HG03060 (cell line): ENCODE results near the gene ZNF521.
"Not testable (repeated sequence)": the region's sequence is repeated elsewhere in the genome, so short reads cannot be mapped to it uniquely, and the experiment has no call there.

Experiments used
- ATAC-seq: cut with Tn5 transposase; IDR thresholded peaks from one replicate; pipeline ENCODE4 v1.9.1; 2021; ENCODE audit warnings: low read depth, moderate number of reproducible peaks; ENCODE audit not compliant: unreplicated experiment

Gene ZNF521

GRCh38 chr18:25295624-25296138, 56.3 kb downstream of the ZNF521 start:
- no peak for ATAC-seq

- no peak for ATAC-seq
Measured at GRCh38 chr18:25291150-25291549, 60.8 kb downstream of the ZNF521 start.

GRCh38 chr18:25289001-25289631, 62.9 kb downstream of the ZNF521 start:
- ATAC-seq: no peak

- ATAC-seq: no peak
Measured at GRCh38 chr18:25288340-25288938, 63.5 kb downstream of the ZNF521 start.

- no peak for ATAC-seq
Measured at GRCh38 chr18:25287106-25287505, 64.9 kb downstream of the ZNF521 start.

GRCh38 chr18:25284861-25285550, 67.0 kb downstream of the ZNF521 start:
- no peak for ATAC-seq

- no peak for ATAC-seq
Measured at GRCh38 chr18:25284281-25284680, 67.7 kb downstream of the ZNF521 start.

GRCh38 chr18:25283781-25284180, 68.2 kb downstream of the ZNF521 start:
- no peak for ATAC-seq

- ATAC-seq: no peak
Measured at GRCh38 chr18:25282896-25283703, 68.9 kb downstream of the ZNF521 start.

GRCh38 chr18:25282282-25282681, 69.7 kb downstream of the ZNF521 start:
- no peak for ATAC-seq

GRCh38 chr18:25281556-25281955, 70.4 kb downstream of the ZNF521 start:
- ATAC-seq: no peak

- ATAC-seq: no peak
Measured at GRCh38 chr18:25279961-25280360, 72.0 kb downstream of the ZNF521 start.

- no peak for ATAC-seq
Measured at GRCh38 chr18:25279556-25279955, 72.4 kb downstream of the ZNF521 start.

GRCh38 chr18:25279133-25279532, 72.8 kb downstream of the ZNF521 start:
- ATAC-seq: no peak

GRCh38 chr18:25278394-25278793, 73.6 kb downstream of the ZNF521 start:
- ATAC-seq: no peak

- no peak for ATAC-seq
Measured at GRCh38 chr18:25275412-25276001, 76.5 kb downstream of the ZNF521 start.

- no peak for ATAC-seq
Measured at GRCh38 chr18:25274926-25275325, 77.0 kb downstream of the ZNF521 start.

GRCh38 chr18:25266931-25267527, 84.9 kb downstream of the ZNF521 start:
- ATAC-seq: not testable (repeated sequence)

GRCh38 chr18:25262920-25263319, 89.0 kb downstream of the ZNF521 start:
- no peak for ATAC-seq

- no peak for ATAC-seq
Measured at GRCh38 chr18:25261768-25262167, 90.2 kb downstream of the ZNF521 start.
